Activated naive CD8-positive, alpha-beta T cell treated with anti-CD3 and anti-CD28 coated beads for 36 hours (primary cell): ENCODE results near the gene BHLHA9. TPM values are rescaled to one million over a fixed set of nuclear protein-coding genes. Genes with fewer than 3 reads are reported as not detected.

Experiments
- DNase-seq: peaks from one replicate; pipeline ENCODE4 v3.0.0; 2021
- H3K27ac Mint-ChIP-seq: one replicate; pipeline ENCODE4 v1.8.0; 2022; ENCODE audit warnings: mild to moderate bottlenecking, moderate library complexity, mixed read lengths
- H3K27me3 Mint-ChIP-seq: one replicate; pipeline ENCODE4 v1.8.0; 2022; ENCODE audit warnings: mild to moderate bottlenecking, mixed read lengths
- H3K36me3 Mint-ChIP-seq: one replicate; pipeline ENCODE4 v1.8.0; 2021; ENCODE audit warnings: mild to moderate bottlenecking, mixed read lengths
- H3K4me1 Mint-ChIP-seq: one replicate; pipeline ENCODE4 v1.8.0; 2021; ENCODE audit warnings: mixed read lengths
- H3K4me3 Mint-ChIP-seq: one replicate; pipeline ENCODE4 v1.8.0; 2022; ENCODE audit warnings: mild to moderate bottlenecking, moderate library complexity, mixed read lengths
- H3K9me3 Mint-ChIP-seq: one replicate; pipeline ENCODE4 v1.8.0; 2022; ENCODE audit warnings: mixed read lengths
- total RNA-seq, 2 experiments: library from RNA; stranded (reverse); gene quantifications; one replicate each; pipeline ENCODE4 v1.2.3, GENCODE V29; 2021

BHLHA9 gene
- total RNA-seq, 2 experiments from 2014 or later, result not detected

DNA sequence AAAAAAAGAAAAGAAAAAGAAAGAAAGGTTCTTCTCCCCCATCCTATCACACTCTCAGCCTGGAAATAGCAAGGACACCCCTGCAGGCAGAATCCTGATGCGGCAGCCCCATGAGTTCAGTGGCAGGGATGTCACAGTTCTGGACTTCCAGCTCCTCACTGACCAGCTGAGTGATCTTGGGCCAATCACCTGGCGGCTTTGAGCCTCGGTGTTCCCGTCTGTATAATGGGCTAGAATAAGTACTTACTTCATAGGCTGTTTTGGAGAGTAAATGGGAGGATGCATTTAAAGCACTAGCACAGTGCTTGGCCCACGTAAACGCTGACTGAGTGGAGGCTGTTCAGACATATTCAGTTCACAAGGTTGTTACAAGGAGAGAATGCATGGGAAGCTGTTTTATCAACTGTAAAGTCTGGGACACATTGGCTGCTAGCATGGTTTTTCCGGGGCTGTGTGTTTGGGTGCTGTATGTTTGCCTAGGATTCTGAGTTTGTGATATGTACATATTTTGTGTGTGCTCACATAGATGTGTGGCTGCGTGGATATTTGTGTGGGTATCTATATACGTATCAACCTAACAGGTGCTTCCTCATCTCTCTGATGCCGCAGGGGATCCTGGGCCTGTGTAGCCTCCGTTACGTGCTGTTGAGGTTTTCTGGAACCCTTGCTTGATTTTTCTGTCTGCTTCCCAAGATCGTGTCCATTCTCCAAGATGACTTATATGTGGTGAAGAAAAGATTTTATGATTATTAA is 3.4 kb downstream of the BHLHA9 start:
- H3K27ac Mint-ChIP-seq, result no peak overlapping the region

DNA sequence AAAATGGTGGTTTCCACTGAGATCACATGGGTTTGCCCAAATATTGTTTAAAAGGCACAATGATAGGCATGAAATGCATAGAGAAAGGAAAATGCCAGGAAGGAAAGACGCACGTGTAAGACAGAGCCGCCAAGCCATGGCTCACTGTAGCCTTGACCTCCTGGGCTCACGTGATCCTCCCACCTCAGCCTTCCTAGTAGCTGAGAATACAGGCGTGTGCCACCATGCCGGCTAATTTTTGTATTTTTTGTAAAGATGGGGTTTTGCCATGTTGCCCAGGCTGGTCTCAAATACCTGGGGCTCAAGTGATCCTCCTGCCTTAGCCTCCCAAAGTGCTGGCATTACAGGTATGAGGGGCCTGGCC is 4.0 kb downstream of the BHLHA9 start:
- Mint-ChIP-seq H3K4me3 (no peak overlapping the region), H3K4me1 (peaks cover 4% of the 10 kb centered on the region), H3K36me3 (no peaks in the 10 kb centered on the region), H3K9me3 (no peaks in the 10 kb centered on the region), H3K27ac (no peak overlapping the region), H3K27me3 (peaks cover 63% of the 10 kb centered on the region)
- no peak for DNase-seq

More for the DNA sequence above, 3.4 kb downstream of the BHLHA9 start:
- Mint-ChIP-seq H3K9me3 (no peaks in the 10 kb centered on the region), H3K36me3 (no peaks in the 10 kb centered on the region), H3K4me1 (peaks cover 6% of the 10 kb centered on the region), H3K4me3 (no peak overlapping the region), H3K27me3 (peaks cover 68% of the 10 kb centered on the region)
- DNase-seq, result no peak

DNA sequence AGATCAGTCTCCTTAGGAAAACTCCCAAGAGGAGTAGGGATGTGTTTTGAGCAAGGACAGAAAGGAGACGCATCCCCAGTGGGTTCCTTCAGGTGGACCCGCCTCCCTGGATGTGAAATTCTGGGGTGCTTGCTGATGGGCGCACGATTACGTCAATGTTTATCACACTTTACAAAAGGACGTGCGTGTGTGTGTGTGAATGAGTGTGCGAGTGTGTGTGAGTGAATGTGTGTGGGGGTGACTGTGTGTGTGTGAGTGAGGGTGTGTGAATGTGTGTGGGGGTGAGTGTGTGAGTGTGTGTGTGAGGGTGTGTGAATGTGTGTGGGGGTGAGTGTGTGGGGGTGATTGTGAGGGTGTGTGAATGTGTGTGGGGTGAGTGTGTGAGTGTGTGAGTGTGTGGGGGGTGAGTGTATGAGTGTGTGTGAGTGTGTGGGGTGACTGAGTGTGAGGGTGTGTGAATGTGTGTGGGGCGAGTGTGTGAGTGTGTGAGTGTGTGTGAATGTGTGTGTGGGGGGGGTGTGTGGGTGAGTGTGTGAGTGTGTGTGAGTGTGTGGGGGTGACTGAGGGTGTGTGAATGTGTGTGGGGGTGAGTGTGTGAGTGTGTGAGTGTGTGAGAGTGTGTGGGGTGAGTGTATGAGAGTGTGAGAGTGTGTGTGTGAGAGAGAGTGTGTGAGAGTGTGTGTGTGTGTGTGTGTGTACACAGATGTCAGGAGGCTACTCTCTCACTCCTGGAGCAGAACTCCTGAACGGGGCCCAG is 5.1 kb downstream of the BHLHA9 start:
- no peaks in the 10 kb centered on the region for H3K36me3 Mint-ChIP-seq
- no peak overlapping the region for H3K4me3 Mint-ChIP-seq
- no peak overlapping the region for H3K27ac Mint-ChIP-seq
- H3K4me1 Mint-ChIP-seq, result peaks cover 4% of the 10 kb centered on the region
- no peaks in the 10 kb centered on the region for H3K9me3 Mint-ChIP-seq
- no peak for DNase-seq
- peaks cover 52% of the 10 kb centered on the region for H3K27me3 Mint-ChIP-seq

DNA sequence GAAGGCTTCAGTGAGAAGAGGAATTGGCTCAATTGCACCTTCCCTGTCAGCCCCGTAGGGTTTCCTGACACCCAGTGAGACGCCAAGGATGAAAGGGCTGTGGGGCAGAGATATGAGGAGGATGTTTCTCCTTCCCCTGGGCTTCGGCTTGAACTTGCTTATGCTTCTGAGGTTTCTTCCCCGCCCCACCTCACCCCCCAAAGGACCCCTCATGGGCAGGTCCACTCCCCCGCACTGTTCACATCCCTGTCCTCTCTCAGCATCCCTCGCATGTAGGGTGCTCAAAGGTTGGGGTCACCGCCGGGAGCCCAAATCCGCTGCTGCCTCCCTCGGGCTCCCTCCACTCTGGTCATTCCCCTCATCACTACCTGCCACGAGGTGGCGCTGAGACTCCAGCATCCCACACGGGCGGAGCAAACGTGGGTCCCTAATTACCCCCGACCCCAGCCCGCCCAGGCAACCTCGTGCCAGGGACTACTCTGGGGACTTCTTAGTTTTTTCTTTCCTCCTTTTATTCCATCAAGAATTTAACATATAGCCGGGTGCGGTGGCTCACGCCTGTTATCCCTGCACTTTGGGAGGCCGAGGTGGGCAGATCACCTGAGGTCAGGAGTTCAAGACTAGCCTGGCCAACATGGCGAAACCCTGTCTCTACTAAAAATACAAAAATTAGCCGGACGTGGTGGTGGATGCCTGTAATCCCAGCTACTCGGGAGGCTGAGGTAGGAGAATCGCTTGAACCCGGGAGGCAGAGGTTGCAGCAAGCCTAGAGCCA is 5.9 kb downstream of the BHLHA9 start:
- no peaks in the 10 kb centered on the region for H3K9me3 Mint-ChIP-seq
- peaks cover 52% of the 10 kb centered on the region for H3K27me3 Mint-ChIP-seq
- H3K27ac Mint-ChIP-seq, result no peak overlapping the region
- peak; percentile 65 for DNase-seq
- no peak overlapping the region for H3K4me3 Mint-ChIP-seq
- peaks cover 4% of the 10 kb centered on the region for H3K4me1 Mint-ChIP-seq
- no peaks in the 10 kb centered on the region for H3K36me3 Mint-ChIP-seq

DNA sequence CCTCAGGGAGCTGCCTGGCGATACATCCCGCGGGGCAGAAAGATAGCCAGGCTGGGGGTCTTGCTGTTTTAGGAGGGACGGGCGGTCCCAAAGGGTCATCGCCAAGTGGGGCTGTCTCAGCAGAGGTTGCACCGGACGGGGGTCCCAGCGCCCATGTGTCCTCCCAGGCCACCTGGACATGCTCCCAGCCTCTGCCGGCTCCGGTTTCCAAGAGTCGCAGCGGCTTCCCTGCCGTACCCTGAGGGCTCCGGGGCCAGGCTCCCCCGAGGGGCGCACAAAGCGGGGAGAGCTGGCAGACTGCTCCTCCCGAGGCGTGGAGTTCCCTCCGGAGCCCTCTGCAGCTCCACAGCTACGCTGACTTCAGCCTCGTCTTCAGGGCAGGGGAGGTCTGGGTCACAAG is 10.4 kb downstream of the BHLHA9 start:
- no peak overlapping the region for H3K4me3 Mint-ChIP-seq
- H3K9me3 Mint-ChIP-seq, result no peaks in the 10 kb centered on the region
- H3K36me3 Mint-ChIP-seq, result no peaks in the 10 kb centered on the region
- H3K4me1 Mint-ChIP-seq, result peaks cover 4% of the 10 kb centered on the region
- no peak for DNase-seq
- H3K27ac Mint-ChIP-seq, result no peak overlapping the region
- peaks cover 14% of the 10 kb centered on the region for H3K27me3 Mint-ChIP-seq

DNA sequence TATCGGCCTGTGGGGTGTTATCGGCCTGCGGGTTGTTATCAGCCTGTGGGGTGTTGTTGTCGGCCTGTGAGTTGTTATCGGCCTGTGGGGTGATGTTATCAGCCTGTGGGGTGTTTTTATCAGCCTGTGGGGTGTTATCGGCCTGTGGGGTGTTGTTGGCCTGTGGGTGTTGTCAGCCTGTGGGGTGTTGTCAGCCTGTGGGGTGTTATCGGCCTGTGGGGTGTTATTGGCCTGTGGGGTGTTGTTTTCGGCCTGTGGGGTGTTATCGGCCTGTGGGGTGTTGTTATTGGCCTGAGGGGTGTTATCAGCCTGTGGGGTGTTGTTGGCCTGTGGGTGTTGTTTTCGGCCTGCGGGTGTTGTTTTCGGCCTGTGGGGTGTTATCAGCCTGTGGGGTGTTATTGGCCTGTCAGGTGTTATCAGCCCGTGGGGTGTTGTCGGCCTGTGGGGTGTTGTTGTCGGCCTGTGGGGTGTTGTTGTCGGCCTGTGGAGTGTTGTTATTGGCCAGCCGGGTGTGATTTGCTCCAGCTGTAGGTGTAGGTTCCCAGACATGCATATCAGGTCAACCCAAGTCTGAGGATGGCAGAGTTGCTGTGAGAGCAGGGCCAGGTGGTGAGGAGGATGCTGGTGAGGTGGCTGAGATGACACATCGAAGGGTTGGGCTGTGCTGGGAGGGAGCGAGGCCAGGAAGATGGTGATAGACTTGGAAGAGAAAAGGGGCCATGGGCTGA is 16.3 kb downstream of the BHLHA9 start:
- Mint-ChIP-seq H3K27ac (no peak overlapping the region), H3K9me3 (peaks cover 4% of the 10 kb centered on the region), H3K27me3 (no peaks in the 10 kb centered on the region), H3K4me1 (no peaks in the 10 kb centered on the region), H3K4me3 (no peak overlapping the region), H3K36me3 (peaks cover 2% of the 10 kb centered on the region)
- DNase-seq, result no peak

DNA sequence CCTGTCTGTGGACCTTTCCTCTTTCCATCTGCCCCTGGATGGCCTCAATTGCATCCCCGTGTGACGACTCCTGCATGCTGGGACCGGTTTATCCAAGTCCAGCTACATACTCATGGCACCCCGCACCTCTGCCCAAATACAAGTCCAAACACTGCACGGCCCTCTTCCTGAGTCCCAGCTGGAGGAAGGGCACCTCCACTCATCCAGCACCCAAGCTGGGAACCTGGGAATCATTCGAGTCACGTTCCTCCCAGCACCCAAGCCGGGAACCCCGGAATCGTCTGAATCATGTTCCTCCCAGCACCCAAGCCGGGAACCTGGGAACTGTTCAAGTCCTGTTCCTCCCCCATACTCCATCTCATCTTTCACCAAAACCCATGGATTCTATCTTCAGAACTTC is 19.5 kb downstream of the BHLHA9 start:
- H3K4me3 Mint-ChIP-seq, result no peak overlapping the region
- no peak for DNase-seq
- H3K27ac Mint-ChIP-seq, result no peak overlapping the region
- H3K4me1 Mint-ChIP-seq, result peaks cover 15% of the 10 kb centered on the region
- H3K27me3 Mint-ChIP-seq, result peaks cover 16% of the 10 kb centered on the region
- H3K36me3 Mint-ChIP-seq, result peaks cover 8% of the 10 kb centered on the region
- peaks cover 9% of the 10 kb centered on the region for H3K9me3 Mint-ChIP-seq

DNA sequence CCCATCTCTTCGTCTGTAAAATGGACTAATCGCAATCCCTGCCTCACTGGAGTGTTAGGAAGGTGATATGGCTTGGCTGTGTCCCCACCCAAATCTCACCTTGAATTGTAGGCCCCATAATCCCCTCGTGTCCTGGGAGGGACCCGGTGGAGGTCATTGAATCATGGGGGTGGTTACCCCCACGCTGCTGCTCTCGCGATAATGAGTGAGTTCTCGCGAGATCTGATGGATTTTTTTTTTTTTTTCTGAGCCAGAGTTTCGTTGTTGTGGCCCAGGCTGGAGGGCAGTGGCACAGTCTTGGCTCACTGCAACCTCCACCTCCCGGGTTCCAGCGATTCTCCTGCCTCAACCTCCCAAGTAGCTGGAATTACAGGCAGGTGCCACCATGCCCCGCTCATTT is 20.4 kb downstream of the BHLHA9 start:
- H3K9me3 Mint-ChIP-seq, result peaks cover 9% of the 10 kb centered on the region
- H3K27me3 Mint-ChIP-seq, result peaks cover 16% of the 10 kb centered on the region
- H3K27ac Mint-ChIP-seq, result no peak overlapping the region
- DNase-seq, result no peak
- peaks cover 8% of the 10 kb centered on the region for H3K36me3 Mint-ChIP-seq
- H3K4me3 Mint-ChIP-seq, result no peak overlapping the region
- peaks cover 19% of the 10 kb centered on the region for H3K4me1 Mint-ChIP-seq

DNA sequence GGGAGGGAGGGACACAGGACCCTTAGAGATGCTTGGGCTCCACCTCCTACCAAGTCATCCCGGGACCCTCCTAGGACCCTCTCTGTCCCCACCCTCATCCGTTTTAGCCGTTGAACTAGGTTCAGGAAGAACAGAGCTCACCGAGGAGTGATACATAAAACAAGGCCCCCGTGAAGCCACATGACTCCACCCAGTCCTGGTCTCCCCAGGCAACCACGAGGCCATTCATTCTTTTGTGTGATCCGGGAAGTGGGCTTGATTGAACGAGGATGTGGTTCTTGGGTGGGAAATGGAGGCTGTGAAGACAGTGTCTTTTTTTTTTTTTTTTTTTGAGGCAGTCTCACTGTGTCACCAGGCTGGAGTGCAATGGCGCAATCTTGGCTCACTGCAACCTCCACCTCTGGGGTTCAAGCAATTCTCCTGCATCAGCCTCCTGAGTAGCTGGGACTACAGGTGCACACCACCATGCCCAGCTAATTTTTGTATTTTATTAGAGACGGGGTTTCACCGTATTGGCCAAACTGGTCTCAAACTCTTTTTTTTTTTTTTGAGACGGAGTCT is 24.0 kb downstream of the BHLHA9 start:
- Mint-ChIP-seq H3K27me3 (peaks cover 46% of the 10 kb centered on the region), H3K27ac (peak overlapping the region; percentile 12), H3K4me3 (peak overlapping the region; percentile 3), H3K9me3 (peaks cover 6% of the 10 kb centered on the region), H3K4me1 (peaks cover 32% of the 10 kb centered on the region), H3K36me3 (peaks cover 6% of the 10 kb centered on the region)
- DNase-seq, result peak; percentile 70

DNA sequence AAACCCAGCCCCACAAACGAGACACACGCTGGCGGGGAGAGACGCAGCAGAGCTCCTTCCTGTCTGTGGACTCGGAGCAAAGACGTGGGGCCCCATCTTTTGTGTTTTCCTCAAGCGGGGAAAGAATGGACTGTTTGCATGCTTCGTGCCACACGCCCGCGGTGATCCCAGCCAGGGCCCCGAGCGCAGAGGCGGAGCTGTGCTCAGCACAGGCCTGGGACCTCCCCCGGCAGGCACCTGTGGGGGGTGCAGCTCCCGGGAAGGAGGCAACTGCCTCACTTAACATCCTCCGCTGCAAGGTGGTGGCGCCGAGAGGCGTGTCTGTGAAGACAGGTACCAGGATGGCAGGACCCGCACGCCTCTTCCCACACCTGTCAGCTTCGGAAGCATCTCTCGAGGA is 28.4 kb downstream of the BHLHA9 start:
- Mint-ChIP-seq H3K36me3 (peaks cover under 1% of the 10 kb centered on the region), H3K4me3 (no peak overlapping the region), H3K4me1 (peaks cover 27% of the 10 kb centered on the region), H3K27ac (no peak overlapping the region), H3K27me3 (peaks cover 47% of the 10 kb centered on the region), H3K9me3 (peaks cover under 1% of the 10 kb centered on the region)
- peak; percentile 48 for DNase-seq

DNA sequence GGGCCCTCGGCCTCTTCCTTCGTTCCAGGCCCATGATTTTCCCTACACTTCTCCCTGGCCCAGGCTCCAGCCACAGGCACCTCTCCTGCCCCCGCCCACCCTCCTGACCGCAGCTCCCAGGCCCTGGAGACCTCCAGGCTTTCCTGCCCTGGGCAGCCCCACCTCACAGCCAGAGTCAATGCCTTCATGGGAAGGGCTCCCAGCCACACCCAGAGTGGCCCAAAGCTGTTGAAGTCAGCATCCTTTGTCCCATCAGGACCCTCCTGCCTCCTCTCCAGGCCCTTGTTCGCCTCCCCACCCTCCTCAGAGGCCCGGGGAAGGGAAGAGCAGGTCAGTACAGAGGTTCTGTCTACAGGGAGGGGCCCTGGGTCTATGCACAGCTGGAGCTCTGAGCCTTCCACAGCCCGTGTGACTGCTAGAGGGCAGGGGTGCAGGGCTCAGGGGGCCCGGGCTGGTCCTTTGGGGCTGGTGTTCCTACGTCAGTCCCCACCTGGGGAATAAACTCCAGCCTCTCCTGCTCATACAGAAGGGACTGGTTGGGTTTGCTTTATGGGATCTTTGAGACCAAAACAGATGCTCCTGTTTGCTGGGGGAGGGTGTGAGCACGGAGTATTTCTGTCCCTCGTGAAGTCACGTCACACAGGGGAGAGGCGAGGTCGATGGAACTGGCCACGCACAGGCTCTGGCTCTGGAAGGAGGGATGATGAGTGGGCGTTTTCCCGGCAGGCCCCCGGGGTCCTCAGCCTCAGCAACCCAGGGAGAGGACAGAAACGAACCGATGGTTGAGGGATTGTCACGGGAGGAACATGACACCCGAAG is 29.5 kb downstream of the BHLHA9 start:
- Mint-ChIP-seq H3K4me3 (no peak overlapping the region), H3K36me3 (no peaks in the 10 kb centered on the region), H3K27ac (no peak overlapping the region), H3K4me1 (peaks cover 17% of the 10 kb centered on the region), H3K9me3 (no peaks in the 10 kb centered on the region), H3K27me3 (peaks cover 48% of the 10 kb centered on the region)
- DNase-seq, result no peak

DNA sequence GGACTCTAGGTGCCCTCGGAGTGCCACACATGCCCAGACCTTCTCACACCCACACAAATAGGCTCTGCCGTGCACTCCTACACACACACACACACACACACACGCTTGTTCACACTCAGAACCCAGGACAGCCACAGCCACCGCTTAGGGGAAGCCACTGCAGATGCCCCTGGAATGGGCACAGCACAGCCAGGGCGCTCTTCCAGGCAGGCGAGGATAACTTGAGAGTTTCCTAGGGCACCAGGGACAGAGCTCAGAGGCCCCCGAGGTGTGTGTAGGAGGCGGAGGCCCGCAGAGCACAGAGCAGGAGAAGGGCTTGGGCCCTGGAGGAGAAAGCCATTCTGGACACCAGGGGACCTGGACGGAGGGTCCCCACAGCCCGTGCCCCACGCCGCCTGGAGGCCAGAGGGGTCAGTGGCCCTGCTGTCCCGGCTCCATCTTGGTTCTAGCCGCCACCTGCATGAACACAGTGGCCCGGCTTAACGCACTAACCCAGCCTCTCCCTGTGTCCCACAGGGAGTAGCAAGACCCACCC is 30.2 kb downstream of the BHLHA9 start:
- Mint-ChIP-seq H3K36me3 (no peaks in the 10 kb centered on the region), H3K4me1 (peaks cover 14% of the 10 kb centered on the region), H3K27ac (no peak overlapping the region), H3K9me3 (no peaks in the 10 kb centered on the region), H3K27me3 (peaks cover 49% of the 10 kb centered on the region), H3K4me3 (no peak overlapping the region)
- no peak for DNase-seq

DNA sequence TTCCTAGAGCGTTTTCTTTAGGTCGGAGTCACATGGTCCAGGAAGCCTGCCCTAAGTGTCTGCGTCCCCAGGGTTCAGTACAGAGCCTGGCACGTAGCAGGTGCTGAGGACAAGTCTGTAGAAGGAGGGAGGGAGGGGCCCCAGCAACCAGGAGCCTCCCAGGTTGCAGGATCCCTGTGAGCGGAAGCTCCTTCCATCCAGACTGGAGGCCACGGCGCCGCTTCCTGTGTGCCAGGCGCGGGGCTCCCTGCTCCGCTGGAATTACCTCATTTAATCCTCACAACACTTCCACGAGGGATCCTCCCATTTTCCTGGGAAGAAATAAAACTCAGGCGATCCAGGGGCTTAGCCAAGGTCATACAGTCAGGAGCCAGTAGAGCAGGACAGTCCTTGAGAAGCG is 31.3 kb downstream of the BHLHA9 start:
- DNase-seq, result no peak
- Mint-ChIP-seq H3K4me3 (no peak overlapping the region), H3K36me3 (no peaks in the 10 kb centered on the region), H3K9me3 (no peaks in the 10 kb centered on the region), H3K4me1 (peaks cover 10% of the 10 kb centered on the region), H3K27me3 (peaks cover 51% of the 10 kb centered on the region), H3K27ac (no peak overlapping the region)

DNA sequence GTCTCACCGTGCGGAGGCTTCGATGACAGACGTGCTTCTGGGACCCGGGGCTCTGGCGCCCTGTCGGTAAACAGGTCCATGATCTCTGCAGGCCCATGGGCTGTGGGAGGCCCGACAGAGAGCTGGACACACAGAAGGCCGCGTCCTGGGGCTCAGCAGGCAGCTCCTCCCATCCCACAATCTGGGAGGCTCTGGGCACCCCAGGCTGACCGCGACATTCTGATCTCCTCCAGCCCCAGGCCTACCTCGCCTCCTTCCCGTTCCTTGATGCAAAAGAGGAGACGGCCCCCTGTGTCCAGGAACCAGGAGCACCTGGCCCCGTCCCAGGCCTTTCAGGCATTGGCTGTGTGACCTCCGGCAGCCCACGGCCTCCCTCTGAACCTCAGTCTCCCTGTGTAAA is 32.5 kb downstream of the BHLHA9 start:
- no peak overlapping the region for H3K4me3 Mint-ChIP-seq

More for the DNA sequence above, 32.5 kb downstream of the BHLHA9 start:
- no peak overlapping the region for H3K27ac Mint-ChIP-seq
- H3K9me3 Mint-ChIP-seq, result no peaks in the 10 kb centered on the region
- H3K4me1 Mint-ChIP-seq, result peaks cover 9% of the 10 kb centered on the region
- peaks cover 51% of the 10 kb centered on the region for H3K27me3 Mint-ChIP-seq
- no peaks in the 10 kb centered on the region for H3K36me3 Mint-ChIP-seq
- no peak for DNase-seq
